Activated CD8-positive, alpha-beta memory T cell treated with anti-CD3 and anti-CD28 coated beads for 36 hours (primary cell): ENCODE measurements around the gene PHC2. TPM values are rescaled to one million over a fixed set of nuclear protein-coding genes. Genes with fewer than 3 reads are reported as not detected.

Experiments
- CTCF ChIA-PET: fragments of 350-600 bp; sonication (Branson Sonifier 250); formaldehyde crosslinking; loops from one replicate; lab custom pipeline; 2021; ENCODE audit warnings: antibody characterized with exemption; lab: Charles Lee
- POLR2A ChIA-PET: fragments of 350-600 bp; sonication (Branson Sonifier 250); formaldehyde crosslinking; loops from one replicate; lab custom pipeline; 2021; ENCODE audit warnings: antibody characterized with exemption; lab: Charles Lee
- total RNA-seq, 2 experiments: library from RNA; stranded (reverse); gene quantifications; one replicate each; pipeline ENCODE4 v1.2.3, GENCODE V29; 2021

Gene PHC2
- total RNA-seq, 2 experiments from 2014 or later = 23.9 to 25.5 TPM

DNA sequence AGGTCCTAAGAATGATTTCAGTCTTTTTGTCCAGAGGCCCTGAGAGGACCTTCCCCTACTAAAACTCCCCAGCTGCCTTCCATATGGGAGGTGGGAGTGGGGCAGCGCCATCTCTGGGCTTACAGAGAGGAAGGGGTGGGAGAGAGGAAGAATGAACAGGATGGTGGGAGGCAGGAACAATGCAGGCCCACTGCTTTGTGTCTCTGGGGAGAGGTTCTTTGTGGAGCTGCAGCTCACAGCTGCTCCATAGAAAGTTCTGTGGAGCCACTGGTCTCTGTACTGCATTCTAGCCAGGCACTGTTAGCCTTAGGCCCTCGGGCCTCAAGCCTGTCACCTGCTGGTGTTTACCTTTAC is 66.4 kb downstream of the PHC2 start:
- ChIA-PET POLR2A (no interaction called here), CTCF (interaction anchor here (0.7 kb wide), 1 partner anchor 69 kb away, joined by 4 read pairs; no protein-coding TSS in a partner anchor)

DNA sequence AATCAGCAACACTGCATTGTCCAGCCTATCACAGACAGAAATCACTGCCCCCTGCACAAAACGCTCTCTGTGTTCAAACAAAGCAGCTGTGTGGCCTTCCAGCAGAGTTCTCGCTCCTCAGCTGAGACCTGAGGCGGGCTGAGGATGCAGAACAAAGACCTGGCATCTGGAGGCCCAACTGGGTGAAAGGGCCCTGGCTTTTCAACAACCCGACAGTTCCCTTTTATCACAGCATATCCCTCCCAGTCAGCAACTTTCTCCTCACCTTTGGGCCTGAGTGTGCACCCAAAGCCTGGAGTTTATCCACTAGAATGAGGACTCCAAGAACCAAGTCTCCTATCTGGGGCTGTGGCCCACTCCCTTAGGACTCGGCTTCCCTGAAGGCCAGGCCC is 67.4 kb downstream of the PHC2 start:
- CTCF ChIA-PET = no interaction called here
- POLR2A ChIA-PET = no interaction called here

DNA sequence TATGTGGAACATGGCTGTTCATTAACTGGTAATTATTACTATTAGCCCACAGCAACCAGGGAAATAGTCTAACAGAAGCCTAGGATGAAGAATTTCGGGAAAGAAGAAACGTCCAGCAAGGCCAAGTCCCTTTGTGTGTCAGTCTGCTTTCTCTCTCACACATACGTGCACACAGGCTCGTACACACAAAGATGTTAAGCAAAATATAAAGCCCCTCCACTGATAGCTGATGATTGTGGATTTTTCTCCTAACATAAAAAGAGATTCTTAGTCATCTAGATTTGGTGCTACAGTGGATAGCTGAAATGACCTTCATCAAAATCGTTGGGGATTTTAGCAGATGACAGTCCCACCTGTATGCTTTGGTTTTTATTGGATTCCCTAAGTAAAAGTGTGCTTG is 67.9 kb downstream of the PHC2 start:
- CTCF ChIA-PET = no interaction called here
- POLR2A ChIA-PET = no interaction called here

DNA sequence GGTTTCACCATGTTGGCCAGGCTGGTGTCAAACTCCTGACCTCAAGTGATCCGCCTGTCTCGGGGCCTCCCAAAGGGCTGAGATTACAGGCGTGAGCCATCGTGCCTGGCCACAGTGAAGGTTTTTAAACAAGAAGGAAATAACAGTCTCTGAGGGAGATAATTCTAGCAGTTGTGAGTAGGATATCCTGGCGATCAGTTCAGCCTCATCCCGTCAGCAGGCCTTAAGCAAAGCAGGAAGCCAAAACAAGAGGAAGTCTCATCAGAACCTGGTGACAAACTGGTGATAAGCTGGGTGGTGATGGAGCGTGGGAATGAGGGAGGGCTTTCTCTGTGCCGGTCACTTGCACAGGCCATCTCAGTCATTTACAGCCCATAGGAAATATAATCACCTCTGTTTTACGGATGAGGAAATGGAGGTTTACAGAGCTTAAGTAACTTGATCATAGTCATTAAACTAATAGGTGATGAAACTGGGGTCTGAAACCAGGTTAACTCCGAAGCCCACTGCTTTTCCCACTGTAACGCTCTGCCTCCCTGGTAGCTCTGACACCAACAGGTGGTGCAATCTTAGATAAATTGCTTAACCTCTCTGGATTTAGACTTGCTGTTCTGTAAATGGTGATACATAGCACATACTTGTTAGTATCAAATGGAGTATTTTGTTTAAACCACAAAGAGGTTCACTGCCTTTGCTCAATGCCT is 69.2 kb downstream of the PHC2 start:
- ChIA-PET CTCF (interaction anchor here (0.5 kb wide), 1 partner anchor 261 kb away, joined by 3 read pairs; no protein-coding TSS in a partner anchor), POLR2A (no interaction called here)

DNA sequence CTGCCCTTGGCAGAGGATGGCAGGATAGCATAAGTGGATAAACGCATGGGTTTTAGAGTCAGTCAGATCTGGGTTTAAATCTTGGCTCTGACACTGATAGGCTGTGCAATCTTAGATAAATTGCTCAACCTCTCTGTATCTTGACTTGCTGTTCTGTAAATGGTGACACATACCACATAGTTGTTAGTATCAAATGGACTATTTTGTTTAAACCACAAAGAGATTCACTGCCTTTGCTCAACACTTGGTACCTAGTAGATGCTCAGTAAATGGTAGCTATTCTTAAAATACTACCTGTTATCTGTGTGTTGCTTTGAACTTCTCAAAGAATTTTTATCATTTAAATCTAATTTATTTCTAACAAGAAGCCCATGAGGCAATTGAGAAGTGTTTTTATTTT is 70.5 kb downstream of the PHC2 start:
- ChIA-PET CTCF (interaction anchor here (0.8 kb wide), 1 partner anchor 54 kb away, joined by 3 read pairs; no protein-coding TSS in a partner anchor), POLR2A (no interaction called here)

DNA sequence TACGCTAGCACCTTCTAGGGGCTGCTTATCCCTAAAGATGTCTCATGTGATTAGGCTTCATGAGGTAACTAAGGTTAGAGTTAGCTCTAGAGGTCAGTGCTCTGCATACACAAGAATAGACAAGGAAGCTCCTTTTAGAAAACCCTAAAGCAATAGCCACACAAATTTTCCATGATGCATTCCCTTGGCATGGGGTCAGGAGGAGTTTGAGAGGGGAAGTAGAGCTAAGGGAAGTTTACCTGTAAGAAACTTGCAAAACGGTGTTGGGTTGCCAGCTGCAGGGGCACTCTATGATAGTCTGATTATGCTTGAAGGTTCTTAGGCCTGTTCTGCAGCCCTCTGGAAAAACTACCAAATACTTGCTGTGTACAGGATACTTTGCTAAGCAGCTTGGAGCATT is 71.0 kb downstream of the PHC2 start:
- ChIA-PET CTCF (interaction anchor here (0.8 kb wide), 1 partner anchor 54 kb away, joined by 3 read pairs; no protein-coding TSS in a partner anchor), POLR2A (no interaction called here)

DNA sequence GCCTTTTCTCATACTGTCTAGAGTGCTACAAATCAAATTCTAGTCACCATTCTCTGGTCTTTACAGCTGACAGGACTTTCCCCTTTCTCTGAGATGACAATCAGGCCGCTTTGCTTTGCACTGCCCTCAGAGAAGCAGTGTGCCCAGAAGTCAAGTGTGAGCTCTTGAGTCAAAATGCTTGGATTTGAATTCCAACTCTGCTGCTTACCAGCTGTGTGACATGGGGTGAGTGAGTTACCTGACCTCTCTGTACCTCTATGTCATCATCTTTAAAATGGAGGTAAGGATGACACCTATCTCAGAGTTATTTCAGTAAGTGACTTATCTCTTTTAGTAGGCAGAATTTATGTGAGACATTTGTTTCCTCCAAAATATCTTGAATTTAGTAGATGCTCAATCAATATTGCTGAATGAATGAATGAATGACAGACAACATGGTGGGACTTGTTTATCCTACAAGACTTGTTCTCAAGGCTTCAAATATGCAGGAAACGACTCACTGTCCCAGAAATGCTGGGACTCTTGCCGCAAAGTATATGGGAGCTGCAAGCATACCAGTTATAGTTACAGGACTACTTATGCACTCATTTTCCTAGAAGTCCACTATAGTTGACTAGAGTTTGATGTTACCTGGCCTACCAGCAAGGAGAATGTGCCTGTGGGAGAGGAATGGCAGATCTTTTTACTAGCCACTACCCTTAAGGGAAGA is 71.9 kb downstream of the PHC2 start:
- ChIA-PET CTCF (no interaction called here), POLR2A (interaction anchor here (0.6 kb wide), 1 partner anchor 8 kb away, joined by 6 read pairs; no protein-coding TSS in a partner anchor)

DNA sequence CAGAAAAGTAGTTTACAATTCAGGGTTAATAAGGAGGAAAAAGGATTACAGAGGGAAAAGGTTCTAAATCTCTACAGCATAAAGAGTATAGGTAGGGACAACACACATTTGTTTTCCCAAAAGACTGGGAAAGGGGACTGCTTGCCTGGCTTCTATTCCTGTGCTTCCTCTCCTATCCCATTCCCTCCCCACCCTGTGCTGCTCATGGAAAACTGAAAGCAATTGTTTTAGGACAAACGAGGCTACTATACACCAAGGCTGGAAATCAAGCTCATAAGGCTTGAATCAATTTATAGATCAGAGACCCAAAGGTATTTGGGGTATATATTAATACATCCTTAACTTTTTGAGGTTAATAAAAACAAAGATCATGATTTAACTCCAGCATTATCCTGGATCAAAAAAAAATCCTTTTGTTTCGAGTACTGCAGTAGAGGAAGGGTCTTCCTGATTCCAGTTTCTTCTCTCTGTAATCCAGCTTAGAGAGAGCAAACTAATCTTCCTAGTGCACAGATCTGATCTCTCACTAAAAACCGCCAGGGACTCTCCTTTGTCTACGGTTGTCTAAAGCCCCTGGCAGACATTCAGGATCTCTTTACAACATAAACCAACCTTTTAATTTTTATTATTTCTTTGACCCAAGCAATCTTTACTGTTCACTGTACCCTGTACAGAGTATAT is 72.6 kb downstream of the PHC2 start:
- POLR2A ChIA-PET = no interaction called here
- CTCF ChIA-PET = no interaction called here

DNA sequence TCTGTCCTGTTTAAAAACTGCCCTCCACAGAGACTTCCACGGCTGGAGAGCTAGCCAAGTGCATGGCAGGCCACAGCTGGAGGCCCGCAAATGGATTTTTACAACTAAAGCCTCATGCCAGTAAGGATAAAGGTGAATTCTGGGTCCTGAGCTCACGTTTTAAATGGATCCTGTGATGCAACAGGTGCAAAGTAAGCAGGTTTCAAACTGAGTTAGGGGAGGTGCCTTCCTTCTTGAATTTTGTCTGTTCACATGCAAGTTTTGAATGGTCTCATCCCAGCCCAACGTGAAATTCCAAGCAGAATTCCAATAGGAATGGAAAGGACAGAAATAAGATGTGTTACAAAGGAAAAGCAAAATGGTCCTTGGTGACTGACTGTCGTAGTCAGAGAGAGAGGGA is 73.8 kb downstream of the PHC2 start:
- CTCF ChIA-PET = no interaction called here
- POLR2A ChIA-PET = no interaction called here

DNA sequence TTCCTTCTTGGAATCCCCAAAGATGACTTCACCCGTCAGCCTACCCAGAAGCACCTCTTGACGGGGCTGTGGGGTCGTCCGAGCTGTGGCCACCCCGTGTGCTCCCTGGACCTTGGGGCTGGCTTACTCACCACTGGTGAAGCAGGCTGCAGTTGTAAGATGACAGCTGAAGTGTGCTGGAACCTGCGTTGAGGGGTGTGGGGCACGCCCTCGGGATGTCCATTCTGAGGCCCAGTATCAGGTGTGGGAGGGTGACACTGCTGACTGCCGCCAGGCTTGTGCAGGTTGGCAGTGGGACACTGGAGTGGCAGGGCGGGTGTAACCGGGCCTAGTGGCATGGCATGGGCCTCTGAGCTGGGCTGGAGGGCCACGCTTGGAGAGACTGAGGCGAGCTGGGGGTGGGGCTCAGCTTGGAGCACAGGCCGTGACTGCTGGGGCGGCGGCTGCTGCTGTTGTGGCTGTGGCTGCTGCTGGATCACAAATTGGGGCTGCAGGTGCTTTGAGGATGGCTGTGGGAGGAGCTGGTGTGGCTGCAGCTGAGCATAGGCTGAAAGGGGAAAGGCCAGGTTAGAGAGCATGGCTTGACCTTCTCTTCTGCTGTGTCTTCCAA is 76.1 kb downstream of the PHC2 start:
- CTCF ChIA-PET = interaction anchor here (0.6 kb wide), 1 partner anchor 59 kb away, joined by 3 read pairs; no protein-coding TSS in a partner anchor

DNA sequence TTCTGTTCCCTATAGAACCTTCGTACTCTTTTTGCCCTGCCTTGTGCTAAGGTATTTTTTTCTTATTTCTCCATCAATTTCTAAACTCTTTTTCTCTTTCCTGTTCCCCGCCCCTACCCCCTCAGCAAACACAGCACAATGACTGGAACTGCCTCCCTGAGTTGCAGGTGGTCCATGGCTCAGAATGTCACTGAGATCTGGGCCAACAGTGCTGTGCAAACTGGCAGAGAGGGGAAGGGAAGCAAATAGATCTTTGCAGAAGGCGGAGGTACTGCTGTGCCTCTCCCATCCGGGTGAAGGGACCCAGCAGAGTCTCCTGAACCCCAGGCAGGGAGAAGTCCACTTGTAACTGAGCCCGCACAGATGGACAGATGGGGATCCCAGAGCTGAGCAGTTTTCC is 77.4 kb downstream of the PHC2 start:
- ChIA-PET CTCF (no interaction called here), POLR2A (no interaction called here)

More for the DNA sequence above, 76.1 kb downstream of the PHC2 start:
- POLR2A ChIA-PET = interaction anchor here (0.6 kb wide), 1 partner anchor 12 kb away, joined by 4 read pairs; no protein-coding TSS in a partner anchor

DNA sequence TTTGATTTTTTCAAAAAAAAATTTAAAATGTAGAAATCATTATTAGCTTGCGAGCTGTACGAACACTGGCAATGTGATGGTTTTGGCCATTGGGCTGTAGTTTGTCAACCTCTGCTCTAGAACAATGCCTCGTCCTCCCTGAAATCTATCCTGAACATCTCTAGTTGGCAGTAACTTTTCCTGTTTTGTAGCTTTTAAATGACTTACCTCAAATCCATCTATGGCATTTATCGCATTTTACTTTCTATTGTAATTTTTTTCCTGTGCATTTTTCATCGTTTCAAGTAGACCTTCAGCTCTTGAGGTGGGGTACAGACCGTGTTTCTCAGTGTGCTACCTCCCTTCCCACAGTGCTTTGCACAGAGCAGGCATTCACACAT is 79.6 kb downstream of the PHC2 start:
- ChIA-PET POLR2A (interaction anchor here (0.6 kb wide), 1 partner anchor 8 kb away, joined by 6 read pairs; no protein-coding TSS in a partner anchor), CTCF (interaction anchor here (0.7 kb wide), 1 partner anchor 33 kb away, joined by 5 read pairs; no protein-coding TSS in a partner anchor)

DNA sequence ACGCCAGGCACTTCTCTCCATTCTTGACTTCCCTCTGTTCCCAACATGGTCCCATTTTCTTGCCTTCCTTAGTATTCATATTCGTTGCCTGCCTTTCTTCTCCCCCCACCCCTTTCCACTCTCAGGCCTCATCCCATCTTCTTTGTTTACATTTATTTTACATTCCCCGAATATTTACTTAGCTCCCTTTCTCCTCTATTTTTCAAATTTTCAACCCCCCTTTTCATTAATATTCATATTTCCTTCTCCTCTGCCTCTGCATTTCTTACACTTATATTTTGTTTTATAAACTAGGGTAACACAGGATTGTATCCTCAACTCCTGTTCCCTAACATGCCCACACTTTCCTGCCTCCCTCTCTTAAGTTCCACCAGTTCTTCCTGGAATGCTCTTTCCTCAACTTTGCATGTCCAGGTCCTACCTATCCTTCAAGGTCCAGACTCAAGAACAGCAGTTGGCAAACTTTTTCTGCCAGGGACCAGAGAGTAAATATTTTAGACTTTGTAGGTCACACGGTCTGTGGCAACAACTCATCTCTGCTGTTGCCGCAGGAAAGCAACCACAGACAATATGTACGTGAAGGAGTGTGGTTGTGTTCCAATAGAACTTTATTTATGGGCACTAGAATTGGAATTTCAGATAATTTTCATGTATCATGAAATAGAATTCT is 80.1 kb downstream of the PHC2 start:
- ChIA-PET POLR2A (interaction anchor here (0.6 to 1.0 kb wide), 2 partner anchors 9 to 121 kb away, joined by 3 to 6 read pairs; no protein-coding TSS in a partner anchor), CTCF (interaction anchor here (1.6 kb wide), 1 partner anchor 55 kb away, joined by 5 read pairs; no protein-coding TSS in a partner anchor)

DNA sequence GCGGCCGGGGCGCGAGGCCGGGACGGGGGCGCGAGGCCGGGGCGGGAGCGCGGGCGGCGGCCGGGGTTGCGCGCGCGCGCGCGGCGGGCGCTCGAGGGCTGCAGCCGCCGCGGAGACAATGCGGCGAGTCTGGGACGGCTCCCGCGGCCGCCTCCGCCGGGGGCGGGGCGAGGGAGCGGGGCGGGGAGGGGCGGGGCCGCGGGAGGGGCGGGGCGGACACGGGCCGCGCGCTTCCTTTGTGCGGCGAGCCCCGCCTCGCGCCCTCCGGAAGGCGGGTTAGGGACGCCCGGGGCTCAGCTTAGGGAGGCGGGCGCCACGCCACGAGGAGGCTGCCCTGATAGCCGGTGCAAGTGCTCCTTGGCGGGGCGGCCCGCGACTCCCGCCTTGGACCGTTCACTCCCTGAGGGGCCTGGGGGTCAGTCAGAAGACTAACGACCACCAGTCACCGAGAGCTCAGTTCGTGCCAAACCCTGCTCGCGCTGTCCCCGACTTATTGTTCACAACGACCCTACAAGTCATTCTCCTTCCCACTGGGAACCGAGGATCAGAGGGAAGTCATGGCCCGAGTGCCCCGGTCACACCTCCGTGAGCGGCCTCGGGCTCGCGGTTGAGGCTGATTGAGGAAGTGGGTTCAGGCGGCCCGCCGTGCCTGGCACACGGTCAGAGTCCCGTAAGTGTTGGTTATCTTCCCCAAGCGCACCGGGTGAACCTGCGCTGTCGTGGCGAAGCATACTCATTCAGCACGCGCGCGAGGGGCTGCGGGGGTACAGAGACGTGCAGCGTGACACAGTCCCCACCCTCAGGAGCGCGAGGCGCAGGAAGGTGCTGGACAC is 80.9 kb downstream of the PHC2 start:
- POLR2A ChIA-PET = interaction anchor here (0.6 to 1.0 kb wide), 5 partner anchors 12 to 699 kb away, joined by 3 to 6 read pairs (median 3); partner anchors contain the start of gene RBBP4

DNA sequence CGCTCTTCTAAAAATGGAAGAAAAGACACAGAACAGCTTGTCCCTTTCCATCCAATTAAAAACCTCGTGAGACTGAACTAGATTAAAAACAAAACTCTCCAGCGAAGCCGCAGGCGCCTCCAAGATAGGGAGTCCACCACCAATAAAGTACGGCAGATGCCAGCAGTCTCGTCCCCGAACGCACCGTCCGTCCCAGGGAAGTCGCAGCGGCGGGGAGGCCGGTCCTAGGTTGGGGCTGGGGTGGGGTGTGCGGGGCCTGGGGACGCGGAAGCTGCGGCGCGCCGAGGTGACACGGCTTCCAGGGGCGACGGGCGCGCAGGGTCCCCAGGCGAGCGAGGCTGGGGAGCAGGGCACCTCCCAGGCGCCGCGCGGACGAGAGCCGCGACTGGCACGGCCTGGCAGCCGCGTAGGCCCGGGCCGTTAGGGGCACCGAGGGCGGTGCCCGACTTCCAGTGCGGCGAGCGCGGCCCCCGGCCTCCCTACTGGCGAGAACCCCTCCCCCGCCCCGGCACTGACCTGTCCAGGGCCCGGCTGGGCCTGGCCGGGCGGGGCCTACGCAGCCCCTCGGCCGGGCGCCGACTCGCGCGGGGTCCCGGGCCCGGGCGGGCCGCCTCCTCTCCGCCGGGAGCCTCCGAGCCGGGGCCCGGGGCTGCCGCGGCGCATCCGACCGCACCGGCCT is 81.7 kb downstream of the PHC2 start:
- CTCF ChIA-PET = interaction anchor here (1.6 kb wide), 1 partner anchor 54 kb away, joined by 5 read pairs; no protein-coding TSS in a partner anchor

More for the DNA sequence above, 80.9 kb downstream of the PHC2 start:
- CTCF ChIA-PET = interaction anchor here (1.6 kb wide), 1 partner anchor 54 kb away, joined by 5 read pairs; no protein-coding TSS in a partner anchor

DNA sequence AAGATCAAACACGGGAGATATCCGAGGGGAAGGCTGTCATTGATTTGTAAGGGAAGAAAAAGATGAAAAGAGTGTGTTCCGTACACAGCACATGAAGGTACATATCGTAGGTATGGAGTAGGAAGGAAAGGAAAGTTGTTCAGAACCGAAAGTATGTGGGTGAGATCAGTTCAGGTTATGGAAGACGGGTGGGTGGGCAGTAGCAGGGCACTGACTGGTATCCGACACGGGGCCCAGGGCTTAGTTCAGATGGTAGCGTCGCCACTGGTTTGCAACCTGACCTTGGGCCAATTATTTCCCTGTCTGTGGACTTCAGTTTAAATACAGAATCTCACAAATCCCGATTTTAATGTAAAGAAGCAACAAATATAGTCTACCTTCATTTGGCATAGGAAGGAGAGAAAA is 82.2 kb downstream of the PHC2 start:
- POLR2A ChIA-PET = no interaction called here
- CTCF ChIA-PET = no interaction called here

More for the DNA sequence above, 81.7 kb downstream of the PHC2 start:
- POLR2A ChIA-PET = interaction anchor here (0.6 to 1.0 kb wide), 4 partner anchors 11 to 122 kb away, joined by 3 to 6 read pairs (median 4); no protein-coding TSS in a partner anchor

DNA sequence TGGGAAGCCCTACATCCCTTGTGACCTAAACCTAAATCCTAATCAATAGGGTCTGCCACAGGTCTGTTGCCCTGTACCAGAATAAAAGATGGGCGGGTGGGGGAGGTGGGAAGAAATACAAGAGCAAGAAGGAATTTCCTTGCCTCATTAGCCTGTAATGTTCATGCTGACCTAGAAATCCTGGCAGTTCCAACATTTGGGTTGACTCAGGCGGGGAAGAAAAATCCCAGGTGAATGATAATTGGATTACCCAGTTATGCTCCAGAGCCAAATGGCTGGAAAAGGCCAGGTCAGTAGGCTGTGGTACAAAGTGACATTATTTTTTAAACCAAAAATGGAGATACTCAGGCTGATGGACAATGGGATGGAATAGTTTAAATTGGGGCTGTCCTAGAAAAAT is 82.7 kb downstream of the PHC2 start:
- POLR2A ChIA-PET = no interaction called here
- CTCF ChIA-PET = no interaction called here
